HG03045 (cell line): Measurements from ENCODE around the gene GALNT16.
"Not testable (repeated sequence)": the region's sequence is repeated elsewhere in the genome, so short reads cannot be mapped to it uniquely, and the experiment has no call there.

Experiments
- ATAC-seq: cut with Tn5 transposase; IDR thresholded peaks from one replicate; pipeline ENCODE4 v1.9.1; 2021; ENCODE audit warnings: mild to moderate bottlenecking, moderate library complexity; ENCODE audit not compliant: unreplicated experiment

The GALNT16 gene

DNA sequence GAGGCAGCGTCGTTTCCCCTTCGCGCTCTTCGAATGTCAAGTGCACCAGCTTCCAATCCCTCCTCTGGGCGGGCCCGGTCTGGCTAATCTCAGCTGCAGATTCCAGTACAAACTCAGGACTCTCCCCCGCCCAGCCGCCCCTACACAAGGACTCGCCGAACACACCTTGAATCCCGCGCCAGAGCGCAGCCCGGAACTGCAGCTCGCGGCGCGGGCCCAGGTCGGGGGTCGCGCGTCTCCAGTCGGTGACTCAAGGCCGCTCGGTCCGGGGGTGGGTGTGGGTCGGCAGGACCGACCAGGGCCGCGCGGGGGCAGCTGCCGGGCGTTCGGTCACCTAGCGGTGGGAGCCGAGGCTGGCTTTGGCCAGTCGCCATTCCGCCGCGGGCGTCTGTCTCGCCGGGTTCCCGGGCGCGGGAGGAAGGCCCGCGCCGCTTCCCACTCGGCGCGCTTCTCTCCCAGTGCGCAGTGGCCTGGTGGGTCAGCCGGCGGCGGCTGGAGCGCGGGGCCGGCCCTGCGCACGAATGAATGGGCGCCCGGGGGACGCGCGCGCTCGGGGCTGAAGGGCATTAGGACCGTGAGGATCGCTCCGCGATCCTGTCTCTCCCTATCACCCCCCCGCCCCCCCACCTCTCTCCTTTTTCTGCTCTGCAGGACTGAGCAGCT lies at the start of gene GALNT16:
TSS of gene GALNT16 (plus strand) at position 632 of the 663 bp plus-strand sequence. CDS start 133 bp downstream, outside the sequence.
- ATAC-seq = no peak

DNA sequence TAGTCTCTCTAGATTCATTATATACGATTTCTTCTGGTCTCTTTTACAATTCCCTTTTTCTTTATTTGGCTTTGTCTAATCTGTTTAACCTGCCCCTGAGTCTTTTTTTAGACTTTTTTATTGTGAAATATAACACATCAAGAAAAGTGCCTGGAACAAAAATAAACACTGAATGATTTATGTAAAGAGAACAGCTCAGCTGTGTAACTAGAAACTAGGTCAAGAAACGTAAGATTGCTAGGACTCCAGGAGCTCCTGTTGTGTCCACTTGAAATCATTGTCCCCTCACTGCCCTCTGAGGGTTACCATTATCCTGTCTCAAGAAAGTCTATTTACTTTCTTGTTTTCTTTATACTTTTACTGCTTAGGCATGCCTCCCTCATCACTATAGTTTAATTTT lies 45.6 kb upstream of the GALNT16 start:
- no peak for ATAC-seq

DNA sequence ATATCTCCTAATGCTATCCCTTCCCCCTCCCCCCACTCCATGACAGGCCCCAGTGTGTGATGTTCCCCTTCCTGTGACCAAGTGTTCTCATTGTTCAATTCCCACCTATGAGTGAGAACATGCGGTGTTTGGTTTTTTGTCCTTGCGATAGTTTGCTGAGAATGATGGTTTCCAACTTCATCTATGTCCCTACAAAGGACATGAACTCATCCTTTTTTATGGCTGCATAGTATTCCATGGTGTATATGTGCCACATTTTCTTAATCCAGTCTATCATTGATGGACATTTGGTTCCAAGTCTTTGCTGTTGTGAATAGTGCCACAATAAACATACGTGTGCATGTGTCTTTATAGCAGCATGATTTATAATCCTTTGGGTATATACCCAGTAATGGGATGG lies 42.3 kb upstream of the GALNT16 start:
- ATAC-seq = not testable (repeated sequence)

DNA sequence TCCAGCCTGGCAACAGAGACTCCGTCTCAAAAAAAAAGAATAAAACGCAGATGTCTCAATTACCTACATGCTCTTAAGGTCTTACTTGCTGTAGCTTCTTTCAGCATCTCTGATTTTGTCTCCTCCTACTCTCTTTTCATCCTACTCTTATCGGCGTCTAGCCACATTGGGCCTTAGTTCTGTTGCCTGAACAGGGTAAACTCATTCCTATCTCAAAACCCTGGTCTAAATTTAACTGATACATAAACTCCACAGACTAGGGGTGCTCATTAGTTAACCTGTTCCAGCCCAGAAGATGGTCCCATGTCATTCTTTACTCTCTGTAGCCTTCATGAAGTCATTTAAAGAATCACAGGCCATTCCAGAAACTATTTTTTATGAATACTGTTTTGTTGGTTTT lies 35.0 kb upstream of the GALNT16 start:
- ATAC-seq = no peak

GRCh38 chr14:69226178-69226577 lies 33.8 kb upstream of the GALNT16 start:
- ATAC-seq = no peak

DNA sequence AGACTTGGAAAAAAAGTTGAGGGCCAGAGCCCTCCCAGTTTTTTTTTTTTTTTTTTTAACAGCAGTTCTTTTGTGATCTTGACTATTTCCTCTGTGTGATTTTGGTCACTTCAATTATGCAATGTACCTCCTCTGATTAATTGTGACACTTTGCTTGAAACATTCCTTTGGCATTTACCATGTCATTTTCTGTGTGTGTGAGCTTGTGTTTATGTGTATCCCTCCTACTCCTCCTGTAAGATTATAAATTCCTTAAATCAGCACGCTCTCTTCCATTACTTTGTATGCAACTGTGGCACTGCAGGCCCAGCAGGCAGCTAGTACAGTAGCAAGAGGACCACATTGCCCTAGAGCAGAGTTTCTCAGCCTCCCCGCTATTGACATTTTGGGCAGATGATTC lies 33.2 kb upstream of the GALNT16 start:
- ATAC-seq = no peak

DNA sequence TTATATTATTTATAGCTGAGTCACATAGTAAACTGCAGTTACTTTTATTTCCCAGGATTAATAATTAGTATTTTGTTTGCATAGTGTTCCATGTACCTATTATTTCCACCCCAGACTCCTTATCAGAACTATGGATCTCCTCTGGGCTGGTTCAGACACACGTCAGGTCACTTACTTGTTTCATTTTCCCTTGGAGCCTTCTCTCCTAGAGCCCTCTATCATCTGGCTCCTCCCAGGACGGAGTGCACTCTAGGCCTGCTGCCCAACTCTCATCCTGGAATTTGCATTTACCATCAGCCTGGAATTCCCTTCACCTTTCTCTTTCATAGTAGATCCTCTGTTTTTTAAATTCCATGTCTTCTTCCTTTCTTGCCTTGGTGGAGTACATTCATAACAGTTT lies 28.5 kb upstream of the GALNT16 start:
- no peak for ATAC-seq

- ATAC-seq = no peak
Measured at GRCh38 chr14:69232388-69232787, 27.6 kb upstream of the GALNT16 start.

DNA sequence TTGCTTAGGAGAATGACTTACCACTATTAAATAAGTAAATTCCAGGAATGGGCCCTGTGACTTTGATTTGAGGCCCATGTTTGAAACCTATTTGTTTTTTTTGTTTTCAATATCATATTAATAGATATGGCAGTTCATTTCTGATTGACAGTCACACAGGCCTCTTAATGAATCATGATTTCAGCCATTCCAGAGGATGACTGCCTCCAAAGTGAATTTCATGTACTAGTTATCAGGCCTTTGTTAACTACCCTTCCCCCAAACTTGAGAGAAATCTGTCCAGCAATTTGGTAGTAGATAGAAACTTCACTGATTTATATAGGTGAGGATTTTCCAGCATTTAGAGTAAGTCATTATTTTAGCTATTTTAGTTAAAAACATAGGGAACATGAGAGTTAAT lies 25.9 kb upstream of the GALNT16 start:
- no peak for ATAC-seq

DNA sequence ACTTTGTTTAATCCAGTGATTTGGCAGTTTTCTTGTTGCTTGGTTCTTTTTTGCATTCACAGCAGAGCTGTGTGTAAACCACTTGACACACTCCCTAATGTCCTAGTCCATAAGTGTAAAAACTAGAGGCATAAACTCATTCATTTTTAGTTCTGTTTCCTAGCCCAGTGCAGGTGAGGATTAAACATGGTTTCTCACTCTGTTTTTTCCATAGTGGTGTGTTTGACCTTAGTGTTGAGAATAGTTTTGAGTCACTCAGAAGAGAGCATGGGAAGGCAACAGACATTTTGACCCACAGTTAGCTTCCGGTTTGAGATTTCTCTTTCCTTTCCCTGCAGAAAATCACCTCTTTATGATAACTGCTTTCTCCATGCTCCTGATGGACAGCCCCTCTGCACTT lies 24.2 kb upstream of the GALNT16 start:
- ATAC-seq = no peak

GRCh38 chr14:69237142-69237541 lies 22.8 kb upstream of the GALNT16 start:
- no peak for ATAC-seq

DNA sequence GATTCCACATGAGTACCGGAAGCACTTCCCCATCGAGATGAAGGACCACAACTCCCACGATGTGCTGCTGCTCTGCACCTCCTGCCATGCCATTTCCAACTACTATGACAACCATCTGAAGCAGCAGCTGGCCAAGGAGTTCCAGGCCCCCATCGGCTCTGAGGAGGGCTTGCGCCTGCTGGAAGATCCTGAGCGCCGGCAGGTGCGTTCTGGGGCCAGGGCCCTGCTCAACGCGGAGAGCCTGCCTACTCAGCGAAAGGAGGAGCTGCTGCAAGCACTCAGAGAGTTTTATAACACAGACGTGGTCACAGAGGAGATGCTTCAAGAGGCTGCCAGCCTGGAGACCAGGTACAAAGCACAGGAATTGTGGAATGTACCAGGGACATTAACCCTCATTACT lies 22.4 kb upstream of the GALNT16 start:
- ATAC-seq = no peak

DNA sequence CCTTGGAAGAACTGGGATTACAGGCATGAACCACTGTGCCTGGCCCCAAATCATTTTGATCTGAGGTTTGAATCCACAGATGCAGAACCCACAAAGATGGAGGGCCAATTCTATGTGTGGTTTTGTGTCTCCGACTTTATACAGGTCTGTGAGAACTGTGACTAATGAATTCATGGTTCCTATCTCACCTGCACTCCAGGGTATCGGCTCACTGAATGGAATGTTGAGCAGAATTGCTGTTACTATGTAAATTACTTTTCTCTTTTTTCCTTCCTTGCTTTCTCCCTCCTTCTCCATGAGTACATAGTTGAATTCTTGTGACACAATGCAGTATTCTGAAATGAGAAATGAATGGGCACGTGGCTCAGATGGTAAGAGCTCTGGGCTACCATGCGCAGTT lies 21.1 kb upstream of the GALNT16 start:
- ATAC-seq = no peak

- no peak for ATAC-seq
Measured at GRCh38 chr14:69240527-69241173, 19.3 kb upstream of the GALNT16 start.

DNA sequence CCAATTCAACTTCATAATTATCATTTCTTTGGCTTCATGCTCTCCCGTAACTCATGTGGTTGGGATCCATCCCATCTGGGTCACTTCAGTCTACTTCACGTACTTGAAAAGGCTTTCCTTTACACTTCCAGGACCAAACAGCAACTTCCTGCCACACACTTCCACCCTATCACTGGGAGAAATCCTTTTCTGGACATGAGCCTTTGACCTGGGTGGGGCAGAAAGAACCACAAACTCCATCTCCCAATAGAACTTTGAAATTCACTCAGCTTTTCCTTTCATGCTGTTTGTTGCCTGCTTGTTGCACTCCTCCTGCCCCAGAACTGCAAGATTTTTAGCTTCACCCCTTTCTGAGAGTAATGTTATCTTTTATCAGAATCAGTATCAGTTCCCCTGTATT lies 18.4 kb upstream of the GALNT16 start:
- ATAC-seq = no peak

DNA sequence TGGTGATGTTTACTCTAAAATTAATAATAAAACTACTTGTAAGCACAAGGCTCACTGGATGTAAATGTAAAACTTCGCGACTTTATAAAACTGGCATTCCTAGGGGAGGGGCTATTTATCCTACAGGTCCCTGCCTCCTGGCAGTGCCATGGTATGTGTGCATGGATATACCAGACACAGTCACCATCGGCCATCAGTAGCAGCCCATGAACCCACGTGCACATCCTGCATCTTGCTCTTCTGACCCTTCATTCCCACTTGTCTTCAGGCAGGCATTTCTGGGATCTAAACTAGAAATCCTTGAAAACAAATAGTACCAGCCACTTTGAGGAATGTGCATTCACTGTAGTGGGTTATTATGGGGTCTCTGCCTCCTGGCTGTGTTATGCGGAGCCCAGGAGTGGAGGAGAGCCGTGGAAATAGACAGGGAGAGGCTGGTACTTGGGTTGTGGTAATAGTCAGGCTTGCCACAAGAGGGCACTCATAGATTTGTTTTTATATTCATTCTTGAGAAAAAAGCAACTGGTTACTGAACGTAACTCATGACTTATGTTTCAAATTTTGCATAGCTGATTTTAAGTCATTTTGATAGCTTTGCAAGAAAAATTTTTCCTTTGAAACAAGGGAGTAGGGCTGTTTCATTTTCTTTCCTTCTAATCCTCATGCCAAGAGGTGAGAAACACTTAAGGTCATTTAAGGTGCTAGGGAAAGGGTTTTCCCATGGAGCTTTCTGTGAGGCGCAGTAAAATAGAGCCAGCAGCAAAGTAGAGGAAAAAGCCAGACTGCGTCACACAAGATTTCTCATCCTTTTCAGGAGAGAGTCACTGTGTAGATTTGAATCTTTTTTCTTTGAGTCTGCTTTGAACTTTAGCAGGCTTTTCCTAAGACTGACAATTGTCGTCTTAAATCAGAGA lies 17.4 kb upstream of the GALNT16 start:
- ATAC-seq = no peak

GRCh38 chr14:69244946-69245345 lies 15.0 kb upstream of the GALNT16 start:
- ATAC-seq = no peak

- ATAC-seq = no peak
Measured at GRCh38 chr14:69246331-69246730, 13.6 kb upstream of the GALNT16 start.

GRCh38 chr14:69247676-69248440 lies 12.1 kb upstream of the GALNT16 start:
- no peak for ATAC-seq

DNA sequence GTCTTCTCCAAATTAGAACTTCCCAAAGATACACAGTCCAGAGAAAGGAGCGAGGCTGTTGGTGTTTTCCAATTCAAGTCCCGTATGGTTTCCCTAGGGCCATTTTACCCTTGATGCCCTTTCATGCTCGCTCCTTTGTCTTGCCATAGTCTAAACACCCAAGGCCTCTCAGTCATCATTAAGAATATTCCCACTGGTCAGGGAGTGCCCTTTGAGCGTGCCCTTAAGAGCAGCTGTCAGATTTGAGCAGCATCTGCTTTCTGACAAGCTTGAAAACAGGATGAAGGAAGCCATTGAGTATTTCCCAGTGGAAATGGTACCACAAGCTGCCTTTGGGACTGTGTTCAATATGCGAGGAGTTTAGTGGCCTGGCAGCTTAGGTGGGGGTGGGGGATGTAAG lies 10.4 kb upstream of the GALNT16 start:
- ATAC-seq = no peak

DNA sequence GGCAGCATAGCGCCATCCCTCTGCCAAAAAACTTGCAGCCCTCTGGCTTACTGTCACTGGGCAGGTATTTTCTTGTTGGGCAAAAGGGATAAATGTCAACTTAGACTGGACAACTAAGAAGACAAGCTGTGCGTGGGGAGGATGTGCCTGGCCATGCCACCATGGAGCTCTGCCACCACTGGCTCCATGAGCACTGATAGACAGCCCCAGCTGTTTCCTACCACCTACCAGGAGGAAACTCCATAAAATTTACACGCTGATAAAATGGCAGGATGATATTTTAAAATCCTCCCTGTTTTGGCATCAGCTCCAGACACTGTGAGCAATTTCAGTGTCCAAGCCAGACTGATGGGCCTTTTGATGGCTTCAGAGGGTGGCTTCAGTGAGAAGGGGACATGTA lies 7.1 kb upstream of the GALNT16 start:
- no peak for ATAC-seq
